GM19035 (cell line): ENCODE data around the gene RNF40.

Experiments
- ATAC-seq: cut with Tn5 transposase; IDR thresholded peaks from one replicate; pipeline ENCODE4 v1.9.1; 2021; ENCODE audit not compliant: unreplicated experiment

RNF40 gene

GRCh38 chr16:30761427-30761927, 645 bp upstream of the RNF40 start:
- peak; percentile 26 for ATAC-seq

DNA sequence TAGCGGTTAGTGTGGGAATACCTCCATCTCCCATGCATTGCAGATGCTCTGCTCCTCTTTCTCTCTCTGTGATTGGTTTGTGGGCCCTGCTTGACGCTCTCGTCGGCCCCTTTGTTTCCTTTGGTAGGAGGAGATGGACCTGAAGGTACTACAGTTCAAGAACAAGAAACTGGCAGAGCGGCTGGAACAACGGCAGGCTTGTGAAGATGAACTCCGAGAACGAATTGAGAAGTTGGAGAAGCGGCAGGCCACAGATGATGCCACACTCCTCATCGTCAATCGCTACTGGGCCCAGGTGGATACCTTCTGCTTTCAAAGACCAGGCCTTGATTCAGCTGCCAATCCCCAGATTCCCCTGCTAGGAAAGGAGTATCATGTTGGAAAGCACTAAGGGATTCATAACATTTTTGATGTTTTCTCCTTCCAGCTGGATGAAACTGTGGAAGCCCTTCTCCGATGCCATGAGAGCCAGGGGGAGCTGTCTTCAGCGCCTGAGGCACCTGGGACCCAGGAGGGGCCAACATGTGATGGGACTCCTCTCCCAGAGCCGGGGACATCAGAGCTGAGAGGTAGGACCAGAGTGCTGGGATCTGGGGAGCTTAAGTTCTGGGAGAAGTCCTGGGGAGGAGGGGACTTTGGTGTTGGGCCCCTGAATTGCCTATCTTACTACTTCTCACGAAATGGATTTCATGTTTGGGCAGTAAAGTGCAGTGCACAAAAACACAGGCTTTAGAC, 1.0 kb downstream of the RNF40 start:
- ATAC-seq, result no peak

- ATAC-seq, result no peak
Measured at GRCh38 chr16:30764086-30764485, 2.0 kb downstream of the RNF40 start.

DNA sequence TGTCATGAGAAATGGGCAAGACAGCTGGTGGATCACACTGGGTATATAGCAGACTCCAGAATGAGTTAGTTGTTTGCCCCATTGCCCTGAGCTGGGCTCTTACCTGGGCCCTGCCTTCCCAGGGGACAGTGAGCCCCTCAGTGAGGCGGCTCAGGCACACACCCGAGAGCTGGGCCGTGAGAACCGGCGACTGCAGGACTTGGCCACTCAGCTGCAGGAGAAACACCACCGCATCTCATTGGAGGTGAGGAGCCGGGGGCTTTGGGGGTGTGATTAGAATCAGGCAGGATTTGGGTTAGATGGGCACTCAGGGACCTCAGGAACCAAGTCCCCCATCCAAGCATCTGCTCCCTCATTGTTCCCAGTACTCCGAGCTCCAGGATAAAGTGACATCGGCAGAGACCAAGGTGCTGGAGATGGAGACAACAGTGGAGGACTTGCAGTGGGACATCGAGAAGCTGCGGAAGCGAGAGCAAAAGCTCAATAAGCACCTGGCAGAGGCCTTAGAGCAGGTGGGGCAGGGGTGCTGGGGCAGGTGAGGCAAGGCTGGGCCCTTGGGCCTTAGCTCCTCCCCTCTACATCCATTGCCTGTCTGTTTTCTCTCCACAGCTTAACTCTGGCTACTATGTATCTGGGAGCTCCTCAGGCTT, 2.8 kb downstream of the RNF40 start:
- ATAC-seq, result no peak

DNA sequence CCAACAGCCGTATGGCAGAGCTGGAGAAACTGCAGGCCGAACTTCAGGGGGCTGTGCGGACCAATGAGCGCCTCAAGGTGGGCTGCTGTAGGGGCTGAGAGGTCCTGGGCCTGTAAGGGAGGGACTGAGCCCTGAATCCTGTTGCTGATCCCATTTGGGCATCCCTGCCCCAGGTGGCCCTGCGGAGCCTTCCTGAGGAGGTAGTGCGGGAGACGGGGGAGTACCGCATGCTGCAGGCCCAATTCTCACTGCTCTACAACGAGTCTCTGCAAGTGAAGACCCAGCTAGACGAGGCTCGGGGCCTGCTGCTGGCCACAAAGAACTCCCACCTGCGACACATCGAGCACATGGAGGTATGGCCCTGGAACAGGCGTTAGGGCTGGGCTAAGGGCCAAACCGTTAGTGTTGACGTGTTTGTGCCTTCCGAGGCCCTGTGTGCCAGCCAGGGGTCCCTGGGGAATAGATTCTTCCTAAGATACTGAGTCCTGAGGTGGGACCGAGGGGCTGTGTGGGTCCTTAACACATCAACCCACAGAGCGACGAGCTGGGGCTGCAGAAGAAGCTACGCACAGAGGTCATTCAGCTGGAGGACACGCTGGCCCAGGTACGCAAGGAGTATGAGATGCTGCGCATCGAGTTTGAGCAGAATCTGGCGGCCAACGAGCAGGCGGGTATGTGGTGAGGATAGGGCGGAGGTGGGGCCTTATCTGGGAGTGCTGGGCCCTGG, 4.2 kb downstream of the RNF40 start:
- no peak for ATAC-seq

DNA sequence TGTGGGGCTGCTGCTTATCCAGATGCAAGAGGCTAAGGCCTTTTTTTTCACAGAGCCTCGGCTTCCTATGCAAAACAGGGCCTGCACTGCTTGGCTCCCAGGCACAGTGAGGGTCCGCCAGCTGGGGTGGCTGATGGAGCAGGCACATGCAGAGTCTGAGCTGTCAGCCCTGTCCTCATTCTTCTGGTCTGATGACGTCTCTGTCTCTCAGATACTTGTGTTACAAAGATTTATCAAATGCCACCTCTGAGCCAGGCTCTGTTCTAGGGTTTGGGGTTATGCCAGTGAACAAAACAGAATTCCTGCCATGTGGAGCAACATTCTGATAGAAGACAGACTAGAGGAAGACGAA, 4.8 kb downstream of the RNF40 start:
- ATAC-seq, result no peak

DNA sequence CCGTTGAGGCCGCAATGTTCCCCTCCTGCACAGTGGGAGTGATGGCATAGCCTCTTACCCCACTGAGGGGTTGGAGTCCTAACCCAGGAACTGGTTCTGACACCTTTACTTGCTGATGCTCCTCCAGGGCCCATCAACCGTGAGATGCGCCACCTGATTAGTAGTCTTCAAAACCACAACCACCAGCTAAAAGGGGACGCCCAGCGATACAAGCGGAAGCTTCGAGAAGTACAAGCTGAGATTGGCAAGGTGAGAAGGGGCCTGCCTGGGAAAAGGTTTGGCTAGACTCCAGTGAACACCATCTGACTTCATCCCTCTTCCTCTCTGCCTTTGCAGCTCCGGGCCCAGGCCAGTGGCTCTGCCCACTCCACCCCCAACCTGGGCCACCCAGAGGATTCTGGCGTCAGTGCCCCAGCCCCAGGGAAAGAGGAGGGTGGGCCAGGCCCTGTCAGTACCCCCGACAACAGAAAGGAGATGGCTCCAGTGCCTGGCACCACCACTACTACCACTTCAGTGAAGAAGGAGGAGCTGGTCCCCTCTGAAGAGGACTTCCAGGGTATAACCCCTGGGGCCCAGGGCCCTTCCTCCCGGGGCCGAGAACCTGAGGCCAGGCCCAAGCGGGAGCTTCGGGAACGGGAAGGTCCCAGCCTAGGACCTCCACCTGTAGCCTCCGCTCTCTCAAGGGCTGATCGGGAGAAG, 5.8 kb downstream of the RNF40 start:
- ATAC-seq, result no peak

DNA sequence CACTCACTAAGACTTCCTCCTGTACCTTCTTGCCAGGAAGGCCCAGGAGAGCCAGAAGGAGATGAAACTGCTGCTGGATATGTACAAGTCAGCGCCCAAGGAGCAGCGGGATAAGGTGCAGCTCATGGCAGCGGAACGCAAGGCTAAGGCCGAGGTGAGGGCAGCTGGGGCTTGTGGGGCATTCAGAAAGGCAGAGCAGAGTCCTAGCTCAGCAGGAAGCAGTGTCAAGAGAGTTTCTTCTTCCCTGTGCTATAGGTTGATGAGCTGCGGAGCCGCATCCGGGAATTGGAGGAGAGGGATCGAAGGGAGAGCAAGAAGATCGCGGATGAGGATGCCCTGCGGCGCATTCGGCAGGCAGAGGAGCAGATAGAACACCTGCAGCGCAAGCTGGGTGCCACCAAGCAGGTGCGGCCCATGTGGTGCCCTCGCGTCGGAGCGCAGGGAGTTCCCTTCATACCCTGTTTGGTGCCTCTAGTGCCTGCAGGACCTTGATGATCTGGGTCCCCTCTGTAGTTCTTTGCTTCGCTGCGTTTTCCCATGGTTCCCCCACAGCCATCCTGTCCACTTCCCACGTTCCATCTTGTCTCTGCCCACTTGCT, 6.6 kb downstream of the RNF40 start:
- ATAC-seq, result no peak

- ATAC-seq, result no peak
Measured at GRCh38 chr16:30769379-30770089, 7.4 kb downstream of the RNF40 start.

DNA sequence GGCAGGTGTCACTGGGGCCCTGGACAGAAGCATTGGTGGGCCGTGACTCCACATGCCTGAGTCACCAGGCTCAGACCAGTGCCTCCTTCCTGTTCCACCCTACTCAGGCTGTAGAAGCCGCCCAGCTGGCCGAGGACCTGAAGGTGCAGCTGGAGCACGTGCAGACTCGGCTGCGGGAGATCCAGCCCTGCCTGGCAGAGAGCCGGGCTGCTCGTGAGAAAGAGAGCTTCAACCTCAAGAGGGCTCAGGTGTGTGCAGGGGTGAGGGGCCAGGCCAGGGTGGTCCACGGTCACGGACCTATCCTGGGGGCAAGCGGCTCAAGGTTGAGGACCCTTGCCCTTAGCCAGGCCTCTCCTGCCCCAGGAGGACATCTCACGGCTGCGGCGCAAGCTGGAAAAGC, 9.6 kb downstream of the RNF40 start:
- ATAC-seq, result no peak

DNA sequence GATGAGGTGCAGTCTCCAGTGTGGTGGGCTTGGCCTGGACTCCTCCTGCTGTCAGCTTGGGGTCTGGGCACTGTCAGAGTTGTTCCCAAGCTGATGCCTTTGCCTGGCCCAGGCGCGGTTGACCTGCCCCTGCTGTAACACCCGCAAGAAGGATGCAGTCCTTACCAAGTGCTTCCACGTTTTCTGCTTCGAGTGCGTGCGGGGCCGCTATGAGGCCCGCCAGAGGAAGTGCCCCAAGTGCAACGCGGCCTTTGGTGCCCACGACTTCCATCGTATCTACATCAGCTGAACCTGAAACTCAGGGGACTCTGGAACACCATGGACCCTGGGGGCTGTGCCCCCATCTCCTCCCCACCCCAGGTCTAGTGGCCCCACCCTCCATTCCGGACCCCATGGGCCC, 11.7 kb downstream of the RNF40 start:
- ATAC-seq, result no peak

DNA sequence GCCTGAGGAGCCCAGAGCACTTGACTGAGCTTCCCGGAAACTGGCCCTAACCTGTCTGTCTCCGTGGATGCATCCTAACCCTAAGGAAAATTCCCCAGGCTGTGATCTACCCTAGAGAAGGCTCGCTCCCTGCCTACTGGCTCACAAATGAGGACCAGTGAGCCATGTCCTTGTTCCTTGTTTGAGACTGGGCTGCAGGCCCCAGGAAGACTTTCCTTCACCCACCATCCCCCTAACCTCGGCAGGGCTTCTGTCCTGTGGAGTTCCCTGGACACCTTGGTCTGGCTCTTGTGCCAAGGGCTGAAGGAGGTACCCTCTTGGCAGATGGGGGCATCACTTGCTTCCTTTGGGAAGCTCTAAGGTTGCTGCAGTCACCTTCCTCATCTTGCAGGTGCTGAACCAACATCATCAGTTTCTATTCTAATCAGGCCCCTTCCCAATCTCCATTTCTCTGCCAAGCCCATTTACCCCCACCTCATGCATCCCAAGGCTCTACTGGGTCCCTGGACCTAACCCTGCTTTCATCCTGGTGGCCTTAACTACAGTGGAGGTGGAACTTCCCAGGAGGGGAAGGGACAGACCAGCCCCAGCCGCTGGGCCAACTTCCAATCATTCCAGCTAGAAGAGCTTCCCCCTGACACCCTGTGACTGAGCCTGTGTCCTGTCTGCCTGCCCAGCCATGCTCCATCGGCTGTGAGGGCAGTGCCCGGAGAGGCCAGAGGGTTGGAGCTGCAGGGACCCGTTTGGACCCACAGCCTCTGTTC, 12.4 kb downstream of the RNF40 start:
- ATAC-seq, result no peak

DNA sequence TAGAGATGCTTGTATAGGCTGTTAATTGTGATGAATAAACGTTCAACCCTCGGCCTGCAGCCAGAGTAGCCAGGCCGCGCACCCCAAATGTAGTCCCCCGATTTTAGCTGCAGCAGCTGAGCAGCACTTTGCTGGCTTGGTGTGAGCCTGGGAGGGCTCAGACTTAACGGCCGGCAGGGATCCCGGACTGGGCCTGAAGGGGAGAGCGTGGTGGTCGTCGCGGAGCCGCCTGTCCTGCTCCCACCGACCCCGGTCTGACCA, 12.9 kb downstream of the RNF40 start:
- no peak for ATAC-seq

GRCh38 chr16:30775392-30776188, 13.5 kb downstream of the RNF40 start:
- ATAC-seq, result no peak

DNA sequence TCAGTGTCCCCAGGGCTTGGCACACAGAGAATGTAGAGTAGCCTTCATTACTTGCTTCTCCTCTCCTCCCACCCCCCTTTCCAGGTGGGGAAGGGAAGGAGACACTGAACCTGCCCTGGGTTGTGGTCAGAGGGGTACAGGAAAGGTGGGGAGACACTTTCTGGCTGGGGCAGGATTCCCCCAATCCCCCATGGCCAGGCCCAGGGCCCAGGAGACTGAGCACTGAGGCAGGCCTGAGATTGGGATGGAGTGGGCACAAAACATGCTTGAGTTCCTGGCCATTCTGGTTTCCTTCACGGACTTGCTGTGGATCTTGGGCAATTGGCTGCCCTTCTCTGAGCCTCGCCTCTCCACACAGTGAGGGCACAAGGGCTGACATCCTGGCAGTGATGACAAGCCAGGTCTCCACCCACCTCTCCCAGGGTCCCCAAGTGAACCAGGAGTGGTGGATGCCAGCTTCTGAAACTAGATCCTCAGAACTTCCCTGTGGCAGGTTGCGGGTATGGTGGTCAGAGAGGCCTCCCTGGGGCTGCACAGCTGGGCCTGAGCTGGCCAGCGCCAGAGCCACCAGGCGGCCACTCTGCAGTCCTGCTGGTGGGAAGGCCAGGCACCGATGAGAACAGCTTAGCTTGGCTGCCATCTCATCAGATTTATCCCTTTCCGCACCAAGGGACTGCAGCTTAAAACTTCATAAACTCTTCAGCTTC, 15.6 kb downstream of the RNF40 start:
- no peak for ATAC-seq

- ATAC-seq, result no peak
Measured at GRCh38 chr16:30778549-30779244, 16.6 kb downstream of the RNF40 start.

GRCh38 chr16:30779596-30779995, 17.5 kb downstream of the RNF40 start:
- no peak for ATAC-seq

DNA sequence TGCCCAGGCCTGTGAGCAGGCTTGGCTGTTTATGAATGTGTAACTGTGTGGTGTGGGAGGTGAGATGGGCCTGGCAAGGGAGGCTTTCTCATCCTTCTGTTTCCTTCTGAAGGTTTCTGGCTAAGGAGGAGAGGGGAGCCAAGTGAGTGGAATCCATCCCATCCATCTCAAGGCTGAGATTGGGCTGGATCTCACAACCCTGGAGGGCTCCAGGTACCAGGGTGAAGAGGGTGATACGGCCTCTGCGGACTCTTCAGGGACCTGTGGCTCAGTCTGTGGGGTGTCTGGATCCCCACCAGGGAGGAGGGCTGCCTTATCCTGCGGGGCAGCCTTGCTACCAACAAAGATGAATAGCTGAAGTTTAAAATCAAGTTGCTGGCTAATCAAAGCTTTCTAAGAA, 17.9 kb downstream of the RNF40 start:
- ATAC-seq, result no peak
